Prostate gland (tissue), 2 donors: ENCODE data around the gene SFRP2. TPM values are rescaled to one million over a fixed set of nuclear protein-coding genes. Genes with fewer than 3 reads are reported as not detected.

Source experiments
- DNase-seq: peaks from one replicate; pipeline ENCODE4 v3.0.0-alpha.2; 2019; ENCODE audit warnings: low spot score
- H3K27ac ChIP-seq, 2 donors: fragments of 200-600 bp; sonication (generic); 2 replicates each; pipeline ENCODE4 v1.5.1; 2017 to 2019
- H3K27me3 ChIP-seq: fragments of 200-600 bp; sonication (generic); replicated peaks from 2 replicates; pipeline ENCODE4 v1.5.1; 2019; ENCODE audit not compliant: insufficient read depth
- H3K36me3 ChIP-seq, 2 donors: fragments of 200-600 bp; sonication (generic); 1 replicate in 1 of 2; 2 replicates in 1 of 2; pipeline versions ENCODE4 v1.5.1 to v1.8.1; 2017 to 2019
- H3K4me1 ChIP-seq: fragments of 200-600 bp; sonication (generic); replicated peaks from 2 replicates; pipeline ENCODE4 v1.5.1; 2019
- H3K4me3 ChIP-seq, 2 donors: fragments of 200-600 bp; sonication (generic); 2 replicates each; pipeline ENCODE4 v1.5.1; 2017 to 2019
- H3K9me3 ChIP-seq: fragments of 200-600 bp; sonication (generic); 2 replicates; pipeline ENCODE4 v1.5.1; 2017
- POLR2A ChIP-seq: fragments of 450-650 bp; IDR thresholded peaks from one replicate; pipeline ENCODE4 v1.6.1; 2016; ENCODE audit warnings: antibody characterized with exemption, mild to moderate bottlenecking
- POLR2AphosphoS5 ChIP-seq: sonication (generic); formaldehyde crosslinking; IDR thresholded peaks from one replicate; pipeline ENCODE4 v1.6.1; 2017; ENCODE audit warnings: antibody characterized with exemption
- WGBS: methylation state at CpG from one replicate; pipeline ENCODE4 v1.1.5; 2018; 5-methylcytosine and 5-hydroxymethylcytosine counted together
- intact Hi-C: fragments of 100-400 bp; cut with DNase I; formaldehyde crosslinking; loops from one replicate; pipeline ENCODE4 v1.14.2; 2022
- total RNA-seq, 2 donors: library from RNA; depleted of rRNA; stranded (reverse); fragments of >200 nt; gene quantifications; one replicate each; pipeline ENCODE4 v1.1.0, GENCODE V29; 2016
- TF ChIP-seq, protein P1 (sequence below), 4 experiments: fragments of 200-600 bp in 2 of 4; fragments of 450-650 bp in 2 of 4; sonication (generic) in 2 of 4; IDR thresholded peaks; 1 replicate in 3 of 4; 2 replicates in 1 of 4; pipeline ENCODE4 v1.5.1; 2016 to 2019; ENCODE audit warnings: antibody characterized with exemption in 4 of 4, mild to moderate bottlenecking in 2 of 4, moderate library complexity in 2 of 4

Gene SFRP2
- total RNA-seq, 2 donors from 2014 or later: 3.7 to 6.1 TPM

DNA sequence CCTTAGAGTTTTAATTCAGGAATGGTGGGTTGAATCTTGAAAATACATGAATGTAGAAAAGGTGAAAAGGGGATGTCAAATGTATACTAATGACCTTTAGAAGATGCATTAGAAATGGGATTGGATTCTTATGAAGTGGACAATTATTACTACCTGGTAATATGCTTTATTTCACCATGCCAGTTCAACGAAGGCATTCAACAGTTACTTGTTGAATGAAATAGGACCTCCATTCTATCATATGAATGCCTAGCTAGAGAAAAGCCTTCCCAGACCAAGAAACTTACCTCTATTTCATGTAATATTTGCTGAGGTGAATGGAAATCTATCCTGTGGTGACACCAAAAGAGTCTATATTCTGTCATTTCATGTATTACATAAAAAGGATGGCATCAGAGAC, 34.6 kb upstream of the SFRP2 start:
- TF ChIP-seq POLR2AphosphoS5 (no peak), POLR2A (no peak)
- TF ChIP-seq, protein P1, sequence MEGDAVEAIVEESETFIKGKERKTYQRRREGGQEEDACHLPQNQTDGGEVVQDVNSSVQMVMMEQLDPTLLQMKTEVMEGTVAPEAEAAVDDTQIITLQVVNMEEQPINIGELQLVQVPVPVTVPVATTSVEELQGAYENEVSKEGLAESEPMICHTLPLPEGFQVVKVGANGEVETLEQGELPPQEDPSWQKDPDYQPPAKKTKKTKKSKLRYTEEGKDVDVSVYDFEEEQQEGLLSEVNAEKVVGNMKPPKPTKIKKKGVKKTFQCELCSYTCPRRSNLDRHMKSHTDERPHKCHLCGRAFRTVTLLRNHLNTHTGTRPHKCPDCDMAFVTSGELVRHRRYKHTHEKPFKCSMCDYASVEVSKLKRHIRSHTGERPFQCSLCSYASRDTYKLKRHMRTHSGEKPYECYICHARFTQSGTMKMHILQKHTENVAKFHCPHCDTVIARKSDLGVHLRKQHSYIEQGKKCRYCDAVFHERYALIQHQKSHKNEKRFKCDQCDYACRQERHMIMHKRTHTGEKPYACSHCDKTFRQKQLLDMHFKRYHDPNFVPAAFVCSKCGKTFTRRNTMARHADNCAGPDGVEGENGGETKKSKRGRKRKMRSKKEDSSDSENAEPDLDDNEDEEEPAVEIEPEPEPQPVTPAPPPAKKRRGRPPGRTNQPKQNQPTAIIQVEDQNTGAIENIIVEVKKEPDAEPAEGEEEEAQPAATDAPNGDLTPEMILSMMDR (IDR thresholded peaks at IDR 0.05): no peak

DNA sequence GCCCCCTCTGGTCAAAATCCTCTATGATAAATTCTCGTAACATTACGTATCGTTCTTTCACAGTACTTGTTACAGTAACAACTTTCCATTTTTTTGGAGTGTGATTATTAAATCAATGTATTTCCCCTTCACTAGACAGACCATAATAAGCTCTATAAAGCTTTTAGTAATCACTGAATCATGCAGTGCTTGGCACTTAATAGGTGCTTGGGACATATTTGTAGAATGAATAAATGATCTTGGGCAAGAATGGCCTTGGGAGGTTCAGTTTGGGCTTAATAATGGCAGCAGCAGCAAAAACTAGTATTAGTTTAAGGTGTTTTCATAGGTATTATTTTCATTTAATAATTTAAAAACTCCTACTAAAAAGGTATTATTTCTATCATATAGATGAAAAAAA, 33.4 kb upstream of the SFRP2 start:
- no peak overlapping the region for H3K4me3 ChIP-seq
- H3K36me3 ChIP-seq: no peaks in the 10 kb centered on the region
- no peak for DNase-seq
- no peak for TF ChIP-seq POLR2AphosphoS5
- no peak for TF ChIP-seq POLR2A
- TF ChIP-seq, protein P1 (IDR thresholded peaks at IDR 0.05): no peak
- H3K27ac ChIP-seq: no peak overlapping the region
- H3K27me3 ChIP-seq: no peaks in the 10 kb centered on the region
- intact Hi-C loops: no loop called here
- no peaks in the 10 kb centered on the region for H3K4me1 ChIP-seq
- WGBS: 66% methylated on average over 3 of the region's 3 CpGs
- no peaks in the 10 kb centered on the region for H3K9me3 ChIP-seq

More for the DNA sequence above, 34.6 kb upstream of the SFRP2 start:
- Histone ChIP-seq H3K36me3 (no peaks in the 10 kb centered on the region), H3K4me3 (no peak overlapping the region), H3K9me3 (no peaks in the 10 kb centered on the region), H3K27ac (no peak overlapping the region), H3K27me3 (no peaks in the 10 kb centered on the region), H3K4me1 (no peaks in the 10 kb centered on the region)
- no peak for DNase-seq
- intact Hi-C loops: no loop called here
- WGBS: 100% methylated on average over 1 of the region's 1 CpG

DNA sequence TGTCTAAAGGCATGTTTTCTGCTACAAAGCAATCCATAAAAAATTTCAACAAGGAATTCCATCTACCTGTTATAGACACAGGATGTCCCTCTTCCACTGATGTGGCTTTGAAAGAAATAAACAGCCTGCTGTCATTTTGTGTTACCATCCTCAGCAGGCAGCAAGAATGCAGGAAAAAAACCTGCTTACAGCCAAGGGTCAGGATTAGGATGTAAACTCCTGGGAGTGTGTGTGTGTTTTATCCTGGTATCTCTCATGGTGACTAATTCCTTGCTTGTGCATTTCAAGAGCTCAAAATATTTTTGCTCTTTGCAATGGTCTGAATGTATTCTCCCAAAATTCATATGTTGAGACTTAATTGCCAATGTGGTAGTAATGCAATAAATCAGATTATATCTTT, 28.6 kb upstream of the SFRP2 start:
- intact Hi-C loops: no loop called here
- H3K9me3 ChIP-seq: no peaks in the 10 kb centered on the region
- H3K36me3 ChIP-seq: no peaks in the 10 kb centered on the region
- no peak for TF ChIP-seq POLR2A
- TF ChIP-seq, protein P1 (IDR thresholded peaks at IDR 0.05): no peak
- no peak for TF ChIP-seq POLR2AphosphoS5
- H3K4me3 ChIP-seq: no peak overlapping the region
- no peak overlapping the region for H3K27ac ChIP-seq
- no peaks in the 10 kb centered on the region for H3K27me3 ChIP-seq
- H3K4me1 ChIP-seq: no peaks in the 10 kb centered on the region
- no peak for DNase-seq

DNA sequence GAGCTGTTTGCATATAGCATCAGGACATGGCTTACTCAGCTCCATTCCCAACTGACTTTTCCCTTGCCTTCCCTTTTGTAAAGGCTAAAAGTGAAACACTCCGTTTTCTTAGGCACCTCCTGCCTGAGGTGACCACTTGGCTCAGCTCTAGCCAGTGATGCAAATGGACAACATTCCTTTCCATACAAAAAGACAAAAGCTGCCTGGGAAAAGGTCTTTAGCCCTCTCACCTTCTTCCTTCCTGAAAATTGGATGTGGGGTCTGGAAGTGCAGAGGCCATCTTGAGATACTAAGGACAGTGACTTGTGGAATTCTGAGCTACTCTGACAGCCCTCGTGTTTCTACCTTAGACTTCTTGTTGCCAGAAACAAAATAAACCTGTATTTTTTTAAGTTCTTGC, 27.7 kb upstream of the SFRP2 start:
- Histone ChIP-seq H3K9me3 (no peaks in the 10 kb centered on the region), H3K36me3 (no peaks in the 10 kb centered on the region), H3K4me1 (no peaks in the 10 kb centered on the region), H3K27ac (no peak overlapping the region), H3K4me3 (no peak overlapping the region), H3K27me3 (no peaks in the 10 kb centered on the region)
- intact Hi-C loops: no loop called here
- no peak for DNase-seq
- no peak for TF ChIP-seq POLR2AphosphoS5
- TF ChIP-seq, protein P1 (IDR thresholded peaks at IDR 0.05): no peak
- TF ChIP-seq POLR2A: no peak
- WGBS: 33% methylated on average over 2 of the region's 2 CpGs

DNA sequence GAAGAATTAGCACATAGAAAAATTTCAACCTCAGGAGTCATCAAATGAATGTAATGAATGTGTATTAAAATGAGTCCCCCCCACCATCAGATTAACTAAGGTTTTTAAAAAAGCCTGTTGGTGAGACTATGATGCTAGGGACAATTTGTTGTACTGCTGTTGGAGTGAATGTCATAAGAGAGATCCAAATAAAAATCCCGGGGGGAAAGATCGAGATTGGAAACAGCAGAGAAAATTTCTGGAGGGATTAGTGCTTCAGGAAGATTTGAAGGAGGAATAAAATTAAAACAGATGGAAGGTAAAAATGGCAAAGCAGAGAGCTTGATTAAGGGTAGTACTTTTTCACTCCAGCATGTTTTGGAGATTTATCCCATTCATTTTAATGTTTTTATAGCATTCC, 25.9 kb upstream of the SFRP2 start:
- intact Hi-C loops: no loop called here
- Histone ChIP-seq H3K4me1 (no peaks in the 10 kb centered on the region), H3K27me3 (no peaks in the 10 kb centered on the region), H3K4me3 (no peak overlapping the region), H3K27ac (no peak overlapping the region), H3K36me3 (no peaks in the 10 kb centered on the region), H3K9me3 (no peaks in the 10 kb centered on the region)
- no peak for DNase-seq
- WGBS: 83% methylated on average over 2 of the region's 2 CpGs
- TF ChIP-seq POLR2A (no peak), POLR2AphosphoS5 (no peak)
- TF ChIP-seq, protein P1 (IDR thresholded peaks at IDR 0.05): no peak
